ENCODE measurements around the gene CCDC3. TPM values are rescaled to one million over a fixed set of nuclear protein-coding genes. Genes with fewer than 3 reads are reported as not detected.

CCDC3 gene
- total and polyA plus RNA-seq, 2 of the 8 experiments (the other 6 are each of a cell fraction or from before 2014, with no cell fraction given) = 3.4 to 3.7 TPM

GRCh38 chr10:12978891-12979290, 22.6 kb downstream of the CCDC3 start (continued):
- TF ChIP-seq RAD21 (IDR thresholded peaks at IDR 0.05 in 1 of 2, conservative IDR thresholded peaks at IDR 0.05 in 1 of 2; ENCODE audit: low read depth in 2 of 2, low read length in 2 of 2) (no peak), CTCF (IDR thresholded peaks at IDR 0.05; ENCODE audit: control extremely low read depth in 1 of 3, insufficient read depth in 1 of 3, low read depth in 1 of 3, low read length in 3 of 3) (no peak), BRCA1 (IDR thresholded peaks at IDR 0.05; ENCODE audit: low read depth, low read length) (no peak), SP4 (IDR thresholded peaks at IDR 0.05; ENCODE audit: low read length) (no peak), EGR1 (IDR thresholded peaks at IDR 0.05; ENCODE audit: borderline replicate concordance, low read depth, low read length) (no peak), RNF2 (IDR thresholded peaks at IDR 0.05; ENCODE audit: borderline replicate concordance, low read depth, low read length, missing control alignments, poor library complexity, severe bottlenecking) (no peak), SIRT6 (IDR thresholded peaks at IDR 0.05; ENCODE audit: low read length) (no peak), ZNF274 (IDR thresholded peaks at IDR 0.05; ENCODE audit: borderline replicate concordance, extremely low read depth, low read length) (no peak)

Measured in H1 (cell line).